Kidney (tissue), 14 donors: ENCODE measurements around the gene SYNE3. TPM values are rescaled to one million over a fixed set of nuclear protein-coding genes. Genes with fewer than 3 reads are reported as not detected.

Experiments used
- DNase-seq, 5 donors: peaks; one replicate each; pipeline ENCODE4 v3.0.0-alpha.2; 2013 to 2020
- FAIRE-seq: peaks from 2 replicates; lab custom pipeline; 2012; peaks lifted over from hg19 to GRCh38; lab: Jason Lieb, UNC
- H3K27ac ChIP-seq, 2 donors: one replicate each; pipeline ENCODE4 v1.7.0; 2013; ENCODE audit warnings: low read depth in 2 of 2, low read length in 2 of 2, inconsistent platforms in 1 of 2
- H3K27me3 ChIP-seq: one replicate; pipeline ENCODE4 v1.7.1; 2013; ENCODE audit warnings: low read length, inconsistent platforms; ENCODE audit not compliant: control insufficient read depth, insufficient read depth
- H3K36me3 ChIP-seq, 3 donors: one replicate each; pipeline versions ENCODE4 v1.7.0 to v1.7.1; 2013; ENCODE audit warnings: low read length in 3 of 3, control low read depth in 1 of 3, inconsistent platforms in 1 of 3; ENCODE audit not compliant: insufficient read depth in 3 of 3, control insufficient read depth in 2 of 3
- H3K4me1 ChIP-seq, 3 donors: one replicate each; pipeline versions ENCODE4 v1.7.0 to v1.7.1; 2013; ENCODE audit warnings: low read length in 3 of 3, inconsistent platforms in 1 of 3, low read depth in 1 of 3; ENCODE audit not compliant: control insufficient read depth in 2 of 3, insufficient read depth in 2 of 3
- H3K4me3 ChIP-seq, 3 donors: one replicate each; pipeline versions ENCODE4 v1.7.0 to v1.8.1; 2013; ENCODE audit warnings: low read length in 3 of 3, control low read depth in 1 of 3, inconsistent platforms in 1 of 3
- H3K9ac ChIP-seq, 3 donors: one replicate each; pipeline versions ENCODE4 v1.7.0 to v1.7.1; 2013; ENCODE audit warnings: low read length in 3 of 3, control low read depth in 1 of 3, inconsistent platforms in 1 of 3
- H3K9me3 ChIP-seq, 3 donors: one replicate each; pipeline versions ENCODE4 v1.7.0 to v1.7.1; 2013; ENCODE audit warnings: low read length in 3 of 3, control low read depth in 1 of 3, inconsistent platforms in 1 of 3; ENCODE audit not compliant: control insufficient read depth in 2 of 3, insufficient read depth in 1 of 3
- CTCF ChIP-seq: IDR thresholded peaks from 3 replicates; pipeline ENCODE4 v1.5.1; 2012; ENCODE audit warnings: mild to moderate bottlenecking, moderate library complexity, borderline replicate concordance; ENCODE audit not compliant: insufficient read depth; ENCODE audit errors: extremely low read depth
- intact Hi-C: fragments of 100-400 bp; cut with DNase I; formaldehyde crosslinking; loops from one replicate; pipeline ENCODE4 v1.11.1; 2022
- polyA plus RNA-seq: library from polyadenylated mRNA; stranded (reverse); fragments of 350-450 nt; fragmentation: Illumina TruSeq; extraction: RNeasy Lipid Tissue Mini Kit (QIAGEN cat#74804); gene quantifications from one replicate; pipeline ENCODE4 v1.2.3, GENCODE V29; 2014; ENCODE audit warnings: low read depth, low replicate concordance; ENCODE audit not compliant: insufficient read depth
- total RNA-seq: library from RNA; stranded (reverse); fragmentation: NEBNext Ultra II Directional; extraction: Animal tissue kit (Norgen Biotek cat#: 25700); gene quantifications from one replicate; pipeline ENCODE4 v1.2.1, GENCODE V29; 2021
- donor health status: control.
- donor health status: control.
- donor health status: control.
- donor health status: control.
- donor health status: control.
- donor health status: DM: yes; HTN: yes; CAD: no.
- donor health status: Normal renal cell carcinoma (clear cell type).

Gene SYNE3
- total and polyA plus RNA-seq, 2 donors from 2014 or later: 0.54 to 18.5 TPM

GRCh38 chr14:95485222-95485819, 31.1 kb downstream of the SYNE3 start:
- DNase-seq (peak in 1 of 5 donors; percentile 22), FAIRE-seq (no peak)
- H3K4me1 ChIP-seq: peaks cover 0 to 20% (median 19%) of the 10 kb centered on the region in 3 donors
- no peak overlapping the region for H3K4me3 ChIP-seq
- H3K27me3 ChIP-seq: no peaks in the 10 kb centered on the region
- H3K36me3 ChIP-seq: no peaks in the 10 kb centered on the region
- intact Hi-C loops: no loop called here
- H3K9me3 ChIP-seq: no peaks in the 10 kb centered on the region
- H3K9ac ChIP-seq: no peak overlapping the region
- TF ChIP-seq CTCF: no peak
- H3K27ac ChIP-seq: no peak overlapping the region

- intact Hi-C loops: no loop called here
- Histone ChIP-seq H3K27ac (no peak overlapping the region), H3K36me3 (no peaks in the 10 kb centered on the region), H3K4me3 (no peak overlapping the region), H3K4me1 (peaks cover 0 to 12% (median 11%) of the 10 kb centered on the region in 3 donors), H3K27me3 (no peaks in the 10 kb centered on the region), H3K9ac (no peak overlapping the region), H3K9me3 (no peaks in the 10 kb centered on the region)
- no peak for TF ChIP-seq CTCF
- FAIRE-seq (no peak), DNase-seq (peak in 1 of 5 donors; percentile 57)
These were observed 32.2 kb downstream of the SYNE3 start for GRCh38 chr14:95484296-95484695.

GRCh38 chr14:95483309-95484165, 32.9 kb downstream of the SYNE3 start:
- FAIRE-seq (peak; percentile 15), DNase-seq (peak in 1 of 5 donors; percentile 94)
- Histone ChIP-seq H3K4me3 (no peak overlapping the region), H3K9me3 (no peaks in the 10 kb centered on the region), H3K27me3 (no peaks in the 10 kb centered on the region), H3K36me3 (no peaks in the 10 kb centered on the region), H3K4me1 (peaks cover 0 to 7% (median 4%) of the 10 kb centered on the region in 3 donors), H3K9ac (no peak overlapping the region), H3K27ac (no peak overlapping the region)
- TF ChIP-seq CTCF: no peak
- intact Hi-C loops: no loop called here
